NCI-H2029 (cell line): ENCODE data around the gene ZNF746.

Experiments used
- DNase-seq: peaks from one replicate; lab custom pipeline; 2025; lab: John Stamatoyannopoulos, UW

The ZNF746 gene

DNA sequence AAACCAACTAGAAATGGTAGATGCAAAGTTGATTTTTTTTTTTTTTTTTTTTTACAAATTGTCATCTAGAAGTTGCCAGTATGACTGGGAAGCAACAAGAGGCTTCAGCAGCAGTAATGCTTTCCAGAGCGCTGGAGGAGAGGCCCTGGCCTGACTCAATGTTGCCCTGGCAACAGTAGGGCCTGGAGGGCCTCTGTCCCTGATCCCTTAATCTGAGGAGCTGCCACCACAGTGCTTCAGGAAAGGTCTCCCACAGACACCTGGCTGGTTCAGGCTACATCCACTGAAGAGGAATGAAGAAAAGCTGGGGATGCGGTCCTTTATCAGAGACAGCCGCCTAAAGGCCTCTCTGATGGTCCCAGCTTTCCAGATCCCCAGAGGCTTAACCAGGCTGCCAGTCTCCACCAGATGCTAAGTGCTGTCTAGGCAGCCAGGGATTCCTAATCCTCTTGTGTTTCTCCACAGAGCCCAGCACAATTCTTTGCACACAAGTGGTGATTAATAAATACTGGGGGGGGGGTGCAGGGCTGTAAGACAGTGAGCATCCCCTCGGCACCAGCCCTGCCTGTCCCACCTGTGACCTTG, 70.4 kb downstream of the ZNF746 start:
- no peak for DNase-seq

- no peak for DNase-seq
Measured at GRCh38 chr7:149423449-149424110, 74.0 kb downstream of the ZNF746 start.

DNA sequence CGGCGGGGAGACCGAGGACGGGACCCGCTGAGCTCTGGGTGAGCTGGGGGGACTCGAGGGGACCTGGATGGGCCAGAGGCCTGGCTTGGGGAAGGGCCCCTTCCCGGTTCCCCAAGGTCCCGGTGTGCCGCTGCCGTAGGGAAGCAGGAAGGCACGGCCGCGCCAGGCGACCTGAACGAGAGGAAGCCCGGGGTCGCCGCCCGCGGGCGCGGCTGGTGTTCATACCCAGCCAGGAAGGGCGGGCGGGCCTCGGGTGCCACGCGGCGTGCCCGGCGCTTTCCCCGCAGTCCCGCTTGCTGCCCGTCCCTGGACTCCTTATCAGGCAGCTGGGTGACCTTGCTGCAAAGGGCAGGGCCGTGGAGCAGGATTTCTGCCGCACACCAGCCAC, 74.7 kb downstream of the ZNF746 start:
- DNase-seq, result peak; percentile 9
